ENCODE results near the gene USP22. TPM values are rescaled to one million over a fixed set of nuclear protein-coding genes. Genes with fewer than 3 reads are reported as not detected.

The USP22 gene
- total RNA-seq, 1 donor from 2014 or later, result 147 TPM

- DNase-seq (ENCODE audit: low spot score), result no peak
- H3K4me1 Mint-ChIP-seq (ENCODE audit: low read depth), result no peaks in the 10 kb centered on the region
- intact Hi-C loops (cut with micrococcal nuclease), result loop anchor here (5.0 kb wide), 1 partner anchor 190 kb away; no protein-coding TSS in a partner anchor
- no peaks in the 10 kb centered on the region for H3K9me3 Mint-ChIP-seq
- H3K27ac Mint-ChIP-seq, result no peak overlapping the region
- H3K27me3 Mint-ChIP-seq (ENCODE audit: low read depth), result no peaks in the 10 kb centered on the region
- no peak overlapping the region for H3K4me3 Mint-ChIP-seq (ENCODE audit: low read depth)
- H3K36me3 Mint-ChIP-seq (ENCODE audit: low read depth), result no peaks in the 10 kb centered on the region
Measured at GRCh38 chr17:20992416-20992815, 50.4 kb downstream of the USP22 start.

GRCh38 chr17:20991276-20992037 lies 51.4 kb downstream of the USP22 start:
- no peak for DNase-seq (ENCODE audit: low spot score)
- intact Hi-C loops (cut with micrococcal nuclease), result loop anchor here (5.0 kb wide), 1 partner anchor 189 kb away; no protein-coding TSS in a partner anchor

GRCh38 chr17:20989991-20990855 lies 52.6 kb downstream of the USP22 start:
- Mint-ChIP-seq H3K27me3 (ENCODE audit: low read depth) (no peaks in the 10 kb centered on the region), H3K4me3 (ENCODE audit: low read depth) (no peak overlapping the region), H3K9me3 (no peaks in the 10 kb centered on the region), H3K27ac (no peak overlapping the region), H3K4me1 (ENCODE audit: low read depth) (no peaks in the 10 kb centered on the region), H3K36me3 (ENCODE audit: low read depth) (no peaks in the 10 kb centered on the region)
- intact Hi-C loops (cut with micrococcal nuclease), result loop anchor here (5.0 kb wide), 1 partner anchor 188 kb away; no protein-coding TSS in a partner anchor
- DNase-seq (ENCODE audit: low spot score), result no peak

More at GRCh38 chr17:20991276-20992037, 51.4 kb downstream of the USP22 start:
- Mint-ChIP-seq H3K4me3 (ENCODE audit: low read depth) (no peak overlapping the region), H3K4me1 (ENCODE audit: low read depth) (no peaks in the 10 kb centered on the region), H3K9me3 (no peaks in the 10 kb centered on the region), H3K27ac (no peak overlapping the region), H3K27me3 (ENCODE audit: low read depth) (no peaks in the 10 kb centered on the region), H3K36me3 (ENCODE audit: low read depth) (no peaks in the 10 kb centered on the region)

- intact Hi-C loops (cut with micrococcal nuclease), result no loop called here
- Mint-ChIP-seq H3K27me3 (ENCODE audit: low read depth) (no peaks in the 10 kb centered on the region), H3K27ac (no peak overlapping the region), H3K4me3 (ENCODE audit: low read depth) (no peak overlapping the region), H3K4me1 (ENCODE audit: low read depth) (no peaks in the 10 kb centered on the region), H3K9me3 (no peaks in the 10 kb centered on the region), H3K36me3 (ENCODE audit: low read depth) (no peaks in the 10 kb centered on the region)
- DNase-seq (ENCODE audit: low spot score), result no peak
Measured at GRCh38 chr17:20989481-20989880, 53.3 kb downstream of the USP22 start.

- intact Hi-C loops (cut with micrococcal nuclease), result no loop called here
- Mint-ChIP-seq H3K4me3 (ENCODE audit: low read depth) (no peak overlapping the region), H3K36me3 (ENCODE audit: low read depth) (no peaks in the 10 kb centered on the region), H3K4me1 (ENCODE audit: low read depth) (no peaks in the 10 kb centered on the region), H3K27ac (no peak overlapping the region), H3K9me3 (no peaks in the 10 kb centered on the region), H3K27me3 (ENCODE audit: low read depth) (no peaks in the 10 kb centered on the region)
- no peak for DNase-seq (ENCODE audit: low spot score)
Measured at GRCh38 chr17:20988896-20989295, 53.9 kb downstream of the USP22 start.

- no peak for DNase-seq (ENCODE audit: low spot score)
- H3K9me3 Mint-ChIP-seq, result no peaks in the 10 kb centered on the region
- intact Hi-C loops (cut with micrococcal nuclease), result no loop called here
- no peak overlapping the region for H3K27ac Mint-ChIP-seq
- no peaks in the 10 kb centered on the region for H3K4me1 Mint-ChIP-seq (ENCODE audit: low read depth)
- no peaks in the 10 kb centered on the region for H3K27me3 Mint-ChIP-seq (ENCODE audit: low read depth)
- no peak overlapping the region for H3K4me3 Mint-ChIP-seq (ENCODE audit: low read depth)
- no peaks in the 10 kb centered on the region for H3K36me3 Mint-ChIP-seq (ENCODE audit: low read depth)
Measured at GRCh38 chr17:20988001-20988636, 54.7 kb downstream of the USP22 start.

GRCh38 chr17:20987511-20987910 lies 55.3 kb downstream of the USP22 start:
- Mint-ChIP-seq H3K36me3 (ENCODE audit: low read depth) (no peaks in the 10 kb centered on the region), H3K9me3 (no peaks in the 10 kb centered on the region), H3K27me3 (ENCODE audit: low read depth) (no peaks in the 10 kb centered on the region), H3K4me1 (ENCODE audit: low read depth) (no peaks in the 10 kb centered on the region), H3K27ac (no peak overlapping the region), H3K4me3 (ENCODE audit: low read depth) (no peak overlapping the region)
- intact Hi-C loops (cut with micrococcal nuclease), result no loop called here
- no peak for DNase-seq (ENCODE audit: low spot score)

GRCh38 chr17:20986767-20987510 lies 55.9 kb downstream of the USP22 start:
- intact Hi-C loops (cut with micrococcal nuclease), result no loop called here
- DNase-seq (ENCODE audit: low spot score), result no peak
- H3K4me3 Mint-ChIP-seq (ENCODE audit: low read depth), result no peak overlapping the region
- no peak overlapping the region for H3K27ac Mint-ChIP-seq
- no peaks in the 10 kb centered on the region for H3K4me1 Mint-ChIP-seq (ENCODE audit: low read depth)
- no peaks in the 10 kb centered on the region for H3K36me3 Mint-ChIP-seq (ENCODE audit: low read depth)
- H3K9me3 Mint-ChIP-seq, result no peaks in the 10 kb centered on the region
- H3K27me3 Mint-ChIP-seq (ENCODE audit: low read depth), result no peaks in the 10 kb centered on the region

- Mint-ChIP-seq H3K36me3 (ENCODE audit: low read depth) (no peaks in the 10 kb centered on the region), H3K4me1 (ENCODE audit: low read depth) (peaks cover 2% of the 10 kb centered on the region), H3K4me3 (ENCODE audit: low read depth) (no peak overlapping the region), H3K9me3 (no peaks in the 10 kb centered on the region), H3K27me3 (ENCODE audit: low read depth) (peaks cover 6% of the 10 kb centered on the region), H3K27ac (no peak overlapping the region)
- intact Hi-C loops (cut with micrococcal nuclease), result no loop called here
- DNase-seq (ENCODE audit: low spot score), result no peak
Measured at GRCh38 chr17:20983359-20983637, 59.5 kb downstream of the USP22 start.

- intact Hi-C loops (cut with micrococcal nuclease), result no loop called here
- no peaks in the 10 kb centered on the region for H3K36me3 Mint-ChIP-seq (ENCODE audit: low read depth)
- DNase-seq (ENCODE audit: low spot score), result no peak
- peaks cover 2% of the 10 kb centered on the region for H3K4me1 Mint-ChIP-seq (ENCODE audit: low read depth)
- peaks cover 6% of the 10 kb centered on the region for H3K27me3 Mint-ChIP-seq (ENCODE audit: low read depth)
- no peak overlapping the region for H3K4me3 Mint-ChIP-seq (ENCODE audit: low read depth)
- H3K9me3 Mint-ChIP-seq, result no peaks in the 10 kb centered on the region
- H3K27ac Mint-ChIP-seq, result no peak overlapping the region
Measured at GRCh38 chr17:20982589-20983358, 60.0 kb downstream of the USP22 start.

GRCh38 chr17:20981046-20981920 lies 61.5 kb downstream of the USP22 start:
- Mint-ChIP-seq H3K27me3 (ENCODE audit: low read depth) (peaks cover 8% of the 10 kb centered on the region), H3K4me1 (ENCODE audit: low read depth) (peaks cover 2% of the 10 kb centered on the region), H3K36me3 (ENCODE audit: low read depth) (no peaks in the 10 kb centered on the region), H3K27ac (no peak overlapping the region), H3K4me3 (ENCODE audit: low read depth) (no peak overlapping the region), H3K9me3 (no peaks in the 10 kb centered on the region)
- intact Hi-C loops (cut with micrococcal nuclease), result no loop called here
- DNase-seq (ENCODE audit: low spot score), result no peak

Measured in activated T-helper 2 cell treated with anti-CD3 and anti-CD28 coated beads, Interferon-gamma antibody, Interleukin-2, Interleukin-4, amounts not matched to agents 10 μg/mL and 5 μg/mL and 100 μg/mL, durations not matched to agents 14 hours and 24 hours and 36 hours (primary cell).